Gastroesophageal sphincter (tissue), 4 donors: ENCODE measurements around the gene CCNJL. TPM values are rescaled to one million over a fixed set of nuclear protein-coding genes. Genes with fewer than 3 reads are reported as not detected.

Experiments used
- ATAC-seq: fragments of 150-250 bp; one replicate; pipeline ENCODE4 v1.9.1; 2016; ENCODE audit warnings: mild to moderate bottlenecking, moderate library complexity
- H3K27ac ChIP-seq, 4 donors: fragments of 200-600 bp; sonication (generic) in 3 of 4; 1 replicate in 3 of 4; 2 replicates in 1 of 4; pipeline ENCODE4 v1.5.1; 2016 to 2019
- H3K27me3 ChIP-seq: fragments of 200-600 bp; sonication (generic); one replicate; pipeline ENCODE4 v1.5.1; 2019
- H3K36me3 ChIP-seq, 2 donors: fragments of 200-600 bp; sonication (generic); one replicate each; pipeline ENCODE4 v1.5.1; 2019; ENCODE audit warnings: control low read depth in 1 of 2
- H3K4me1 ChIP-seq, 3 donors: fragments of 200-600 bp; sonication (generic); 1 replicate in 2 of 3; 2 replicates in 1 of 3; pipeline ENCODE4 v1.5.1; 2016 to 2019; ENCODE audit warnings: control low read depth in 2 of 3
- H3K4me3 ChIP-seq, 2 donors: fragments of 200-600 bp; sonication (generic); one replicate each; pipeline ENCODE4 v1.5.1; 2019; ENCODE audit warnings: mild to moderate bottlenecking in 1 of 2, moderate library complexity in 1 of 2
- H3K9me3 ChIP-seq, 3 donors: fragments of 200-600 bp; sonication (generic); one replicate each; pipeline ENCODE4 v1.5.1; 2017 to 2019; ENCODE audit warnings: control low read depth in 2 of 3
- CTCF ChIP-seq, 4 experiments: fragments of 200-600 bp in 2 of 4; fragments of 450-650 bp in 2 of 4; sonication (generic) in 1 of 4; IDR thresholded peaks; one replicate each; pipeline ENCODE4 v1.5.1; 2017 to 2019; ENCODE audit warnings: antibody characterized with exemption in 4 of 4, mild to moderate bottlenecking in 2 of 4, moderate library complexity in 2 of 4
- EP300 ChIP-seq: sonication (generic); formaldehyde crosslinking; IDR thresholded peaks from one replicate; pipeline ENCODE4 v1.6.1; 2017; ENCODE audit warnings: antibody characterized with exemption, mild to moderate bottlenecking
- POLR2A ChIP-seq, 2 donors: fragments of 450-650 bp; IDR thresholded peaks; one replicate each; pipeline ENCODE4 v1.6.1; 2017; ENCODE audit warnings: antibody characterized with exemption in 2 of 2, mild to moderate bottlenecking in 2 of 2, moderate library complexity in 1 of 2
- POLR2AphosphoS5 ChIP-seq: sonication (generic); formaldehyde crosslinking; IDR thresholded peaks from one replicate; pipeline ENCODE4 v1.6.1; 2017; ENCODE audit warnings: antibody characterized with exemption
- WGBS, 2 donors: methylation state at CpG; one replicate each; pipeline ENCODE4 v1.1.5; 2018; ENCODE audit warnings: low coverage in 1 of 2; 5-methylcytosine and 5-hydroxymethylcytosine counted together
- total RNA-seq, 4 donors: library from RNA; depleted of rRNA; stranded (reverse); fragments of >200 nt; gene quantifications; one replicate each; pipeline ENCODE4 v1.1.0, GENCODE V29; 2016

CCNJL gene
- total RNA-seq, 4 donors from 2014 or later, result 0.35 to 1.9 (median 0.65) TPM

- no peaks in the 10 kb centered on the region for H3K4me1 ChIP-seq
- ATAC-seq, result no peak
- no peaks in the 10 kb centered on the region for H3K36me3 ChIP-seq
- no peaks in the 10 kb centered on the region for H3K9me3 ChIP-seq
- no peak overlapping the region for H3K4me3 ChIP-seq
- WGBS, 2 donors, result 38 to 40% methylated on average over 1 to 2 of the region's 3 CpGs
- H3K27me3 ChIP-seq, result no peaks in the 10 kb centered on the region
- TF ChIP-seq CTCF (IDR thresholded peaks at IDR 0.05) (no peak), EP300 (no peak), POLR2A (IDR thresholded peaks at IDR 0.05) (no peak), POLR2AphosphoS5 (no peak)
- no peak overlapping the region for H3K27ac ChIP-seq
These were observed 8.7 kb downstream of the CCNJL start for GRCh38 chr5:160303690-160304089.

GRCh38 chr5:160298189-160298588, 14.2 kb downstream of the CCNJL start:
- TF ChIP-seq POLR2A (IDR thresholded peaks at IDR 0.05) (no peak), CTCF (IDR thresholded peaks at IDR 0.05) (no peak)
- Histone ChIP-seq H3K9me3 (no peaks in the 10 kb centered on the region), H3K4me1 (no peaks in the 10 kb centered on the region), H3K4me3 (no peak overlapping the region), H3K36me3 (no peaks in the 10 kb centered on the region), H3K27me3 (no peaks in the 10 kb centered on the region), H3K27ac (no peak overlapping the region)
- ATAC-seq, result no peak
- WGBS, 2 donors, result 83% methylated on average over 5 of the region's 10 CpGs; no CpG with 5 or more reads in 1 of the 2 donors

GRCh38 chr5:160297776-160298175, 14.6 kb downstream of the CCNJL start:
- WGBS, 2 donors, result 80 to 88% methylated on average over 3 to 4 of the region's 5 CpGs
- H3K27ac ChIP-seq, result no peak overlapping the region
- H3K4me3 ChIP-seq, result no peak overlapping the region
- no peaks in the 10 kb centered on the region for H3K4me1 ChIP-seq
- no peaks in the 10 kb centered on the region for H3K36me3 ChIP-seq
- TF ChIP-seq CTCF (IDR thresholded peaks at IDR 0.05), result no peak
- no peak for TF ChIP-seq POLR2A (IDR thresholded peaks at IDR 0.05)
- TF ChIP-seq POLR2AphosphoS5, result no peak
- no peak for TF ChIP-seq EP300
- H3K9me3 ChIP-seq, result no peaks in the 10 kb centered on the region
- ATAC-seq, result no peak
- H3K27me3 ChIP-seq, result no peaks in the 10 kb centered on the region

- H3K9me3 ChIP-seq, result no peaks in the 10 kb centered on the region
- H3K27ac ChIP-seq, result no peak overlapping the region
- 100% methylated on average over 1 of the region's 1 CpG; no CpG with 5 or more reads in 1 of the 2 donors for WGBS, 2 donors
- no peaks in the 10 kb centered on the region for H3K36me3 ChIP-seq
- no peak for ATAC-seq
- H3K27me3 ChIP-seq, result no peaks in the 10 kb centered on the region
- H3K4me3 ChIP-seq, result no peak overlapping the region
- TF ChIP-seq CTCF (IDR thresholded peaks at IDR 0.05), result no peak
- H3K4me1 ChIP-seq, result no peaks in the 10 kb centered on the region
These were observed 15.4 kb downstream of the CCNJL start for GRCh38 chr5:160297004-160297403.

GRCh38 chr5:160296496-160296895, 15.9 kb downstream of the CCNJL start:
- Histone ChIP-seq H3K9me3 (no peaks in the 10 kb centered on the region), H3K4me3 (no peak overlapping the region), H3K4me1 (no peaks in the 10 kb centered on the region), H3K27ac (no peak overlapping the region), H3K27me3 (no peaks in the 10 kb centered on the region), H3K36me3 (no peaks in the 10 kb centered on the region)
- ATAC-seq, result no peak
- TF ChIP-seq POLR2AphosphoS5, result no peak
- no peak for TF ChIP-seq CTCF (IDR thresholded peaks at IDR 0.05)
- TF ChIP-seq EP300, result no peak
- no peak for TF ChIP-seq POLR2A (IDR thresholded peaks at IDR 0.05)
- 70 to 87% methylated on average over 2 to 4 of the region's 4 CpGs for WGBS, 2 donors
